Subcutaneous abdominal adipose tissue (tissue), 5 donors: Measurements from ENCODE around the gene NARS2.

Experiments used
- H3K27ac ChIP-seq: one replicate; pipeline ENCODE4 v1.7.0; 2013; ENCODE audit warnings: low read depth, mild to moderate bottlenecking, inconsistent platforms, low read length, moderate library complexity
- H3K27me3 ChIP-seq, 5 donors: one replicate each; pipeline ENCODE4 v1.7.0; 2013; ENCODE audit warnings: low read length in 5 of 5, inconsistent platforms in 1 of 5; ENCODE audit not compliant: control insufficient read depth in 5 of 5, insufficient read depth in 4 of 5
- H3K36me3 ChIP-seq, 5 donors: one replicate each; pipeline ENCODE4 v1.7.0; 2013; ENCODE audit warnings: low read length in 5 of 5; ENCODE audit not compliant: control insufficient read depth in 5 of 5, insufficient read depth in 5 of 5
- H3K4me1 ChIP-seq, 5 donors: one replicate each; pipeline ENCODE4 v1.7.0; 2013; ENCODE audit warnings: low read length in 5 of 5, mild to moderate bottlenecking in 3 of 5, moderate library complexity in 1 of 5; ENCODE audit not compliant: control insufficient read depth in 5 of 5, insufficient read depth in 5 of 5
- H3K4me3 ChIP-seq, 5 donors: one replicate each; pipeline ENCODE4 v1.7.0; 2013; ENCODE audit warnings: low read length in 5 of 5, low read depth in 1 of 5
- H3K9ac ChIP-seq, 5 donors: one replicate each; pipeline ENCODE4 v1.7.0; 2013; ENCODE audit warnings: low read length in 5 of 5, mild to moderate bottlenecking in 4 of 5, moderate library complexity in 3 of 5
- H3K9me3 ChIP-seq, 5 donors: one replicate each; pipeline ENCODE4 v1.7.0; 2013; ENCODE audit warnings: low read length in 5 of 5; ENCODE audit not compliant: control insufficient read depth in 5 of 5
- donor health status: healthy.
- donor health status: healthy.
- donor health status: healthy.
- donor health status: healthy.
- donor health status: healthy.

NARS2 gene

DNA sequence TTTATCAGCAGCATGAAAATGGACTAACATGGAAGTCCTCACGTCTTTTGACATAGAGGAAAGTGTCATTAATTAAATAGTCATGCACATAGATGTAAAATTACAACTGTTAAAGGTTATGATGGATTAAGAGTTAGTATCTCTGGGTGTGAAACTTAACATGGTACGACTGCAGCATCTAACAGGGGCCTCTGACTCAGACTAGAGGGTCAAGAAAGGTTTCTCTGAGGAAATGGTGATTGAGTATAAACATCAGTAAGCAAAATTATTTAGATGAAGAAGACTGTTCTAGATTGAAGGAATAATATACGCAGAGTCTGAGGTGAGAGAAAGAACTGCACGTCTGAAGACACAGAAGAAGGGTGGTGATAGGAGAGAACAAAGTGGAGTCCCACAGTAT is 114.9 kb downstream of the NARS2 start:
- H3K9me3 ChIP-seq = no peaks in the 10 kb centered on the region
- H3K27me3 ChIP-seq = no peaks in the 10 kb centered on the region
- H3K36me3 ChIP-seq = peaks cover 2 to 28% (median 10%) of the 10 kb centered on the region in 5 donors
- no peaks in the 10 kb centered on the region for H3K4me1 ChIP-seq
- no peak overlapping the region for H3K9ac ChIP-seq
- H3K27ac ChIP-seq = no peak overlapping the region
- H3K4me3 ChIP-seq = no peak overlapping the region

DNA sequence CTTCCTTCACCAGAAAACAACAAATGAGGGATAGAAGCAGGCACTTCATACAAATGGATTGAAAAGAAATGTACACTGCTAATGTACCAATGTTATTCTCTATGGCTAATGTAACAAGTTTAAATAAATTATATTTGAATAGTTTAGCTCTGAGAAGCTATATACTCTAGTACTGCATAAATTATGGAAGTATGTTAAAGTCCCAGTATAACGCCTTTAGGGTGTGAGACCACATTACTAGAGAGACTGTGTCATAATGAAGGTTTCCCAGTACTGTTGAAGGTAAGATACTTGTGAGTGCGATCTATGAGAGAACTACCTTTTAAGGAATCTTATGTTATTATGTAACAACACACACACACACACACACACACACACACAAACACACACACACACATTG is 117.2 kb downstream of the NARS2 start:
- no peak overlapping the region for H3K9ac ChIP-seq
- peaks cover 0 to 24% (median 10%) of the 10 kb centered on the region in 5 donors for H3K36me3 ChIP-seq

DNA sequence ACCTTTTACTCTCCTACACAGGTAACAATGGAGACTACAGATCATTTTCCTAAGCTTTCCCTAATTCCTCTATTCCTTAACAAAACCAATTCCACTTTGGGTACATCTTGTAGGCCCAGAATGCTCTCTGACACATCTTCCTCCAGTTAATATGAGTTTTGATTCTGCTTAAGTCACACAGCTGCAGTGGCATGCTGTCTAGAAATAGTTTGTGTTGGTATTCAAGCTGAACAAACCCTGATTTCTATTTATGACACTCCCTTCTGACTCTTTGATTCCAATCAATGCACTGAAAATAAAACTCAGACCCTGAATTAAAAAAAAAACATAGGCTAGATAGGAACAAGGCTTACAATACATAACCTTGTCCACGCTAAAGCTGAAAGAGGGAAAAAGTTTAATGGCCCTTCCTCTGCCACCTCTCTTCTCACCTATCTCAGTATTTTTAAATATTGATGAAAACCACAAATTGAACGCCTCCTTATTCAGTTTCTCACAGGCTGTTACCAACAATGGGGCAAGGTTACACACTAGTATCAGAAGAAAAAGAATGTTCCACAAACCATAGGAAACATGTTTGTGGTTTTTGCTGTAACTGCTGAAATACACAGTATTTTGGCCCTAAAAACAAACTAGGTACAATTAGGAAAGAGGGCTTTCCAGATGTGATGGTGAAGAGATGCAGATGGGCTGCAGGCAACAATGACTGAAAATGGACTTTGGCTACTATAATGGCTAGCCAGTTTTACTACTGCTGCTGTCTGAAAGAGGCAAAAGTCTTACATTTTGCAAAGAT is 121.3 kb downstream of the NARS2 start:
- no peak overlapping the region for H3K4me3 ChIP-seq
- peaks cover 0 to 8% (median 0%) of the 10 kb centered on the region in 5 donors for H3K36me3 ChIP-seq
- no peaks in the 10 kb centered on the region for H3K9me3 ChIP-seq
- H3K27me3 ChIP-seq = no peaks in the 10 kb centered on the region
- peaks cover 0 to 5% (median 0%) of the 10 kb centered on the region in 5 donors for H3K4me1 ChIP-seq
- no peak overlapping the region for H3K9ac ChIP-seq
- H3K27ac ChIP-seq = no peak overlapping the region

More for the DNA sequence above, 117.2 kb downstream of the NARS2 start:
- Histone ChIP-seq H3K4me3 (no peak overlapping the region), H3K4me1 (no peaks in the 10 kb centered on the region), H3K27ac (no peak overlapping the region), H3K27me3 (no peaks in the 10 kb centered on the region), H3K9me3 (no peaks in the 10 kb centered on the region)

DNA sequence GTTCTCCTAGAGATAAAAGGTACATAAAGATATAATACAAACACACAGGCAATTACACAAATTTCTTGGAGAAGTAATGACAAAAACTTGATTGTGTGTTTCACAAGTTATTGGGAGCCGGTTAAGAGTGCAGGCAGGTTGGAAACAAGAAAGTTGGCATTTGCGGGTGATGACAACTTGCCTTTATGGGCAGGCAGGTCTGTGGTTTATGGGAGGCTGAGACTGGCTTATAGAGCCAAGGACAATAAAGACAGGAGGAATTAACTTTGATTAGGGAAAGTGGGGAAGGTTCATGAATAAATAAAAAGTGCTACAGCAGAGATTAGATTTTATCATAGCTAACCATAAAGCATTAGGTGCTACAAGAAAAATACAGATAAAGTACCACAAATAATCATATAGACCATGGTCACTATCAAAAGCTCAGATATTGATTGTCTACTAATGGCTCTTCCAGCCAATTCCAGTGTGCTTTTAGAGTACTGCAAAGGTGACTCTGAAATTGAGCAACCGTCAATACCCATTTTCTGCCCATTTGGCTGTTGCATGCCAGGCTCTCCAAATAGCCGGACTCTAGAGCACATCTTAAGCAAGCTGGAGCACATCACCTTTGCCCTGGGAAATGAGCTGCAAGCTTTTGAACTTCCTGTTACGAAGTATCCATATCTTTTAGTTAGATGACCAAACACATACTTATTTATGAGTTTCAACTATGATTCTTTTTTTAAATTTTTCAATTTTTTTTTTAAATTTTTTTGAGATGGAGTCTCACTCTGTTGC is 123.1 kb downstream of the NARS2 start:
- H3K9me3 ChIP-seq = no peaks in the 10 kb centered on the region
- peaks cover 0 to 5% (median 0%) of the 10 kb centered on the region in 5 donors for H3K4me1 ChIP-seq
- H3K27ac ChIP-seq = no peak overlapping the region
- no peak overlapping the region for H3K4me3 ChIP-seq
- no peaks in the 10 kb centered on the region for H3K27me3 ChIP-seq
- H3K9ac ChIP-seq = no peak overlapping the region
- peaks cover 0 to 4% (median 0%) of the 10 kb centered on the region in 5 donors for H3K36me3 ChIP-seq

DNA sequence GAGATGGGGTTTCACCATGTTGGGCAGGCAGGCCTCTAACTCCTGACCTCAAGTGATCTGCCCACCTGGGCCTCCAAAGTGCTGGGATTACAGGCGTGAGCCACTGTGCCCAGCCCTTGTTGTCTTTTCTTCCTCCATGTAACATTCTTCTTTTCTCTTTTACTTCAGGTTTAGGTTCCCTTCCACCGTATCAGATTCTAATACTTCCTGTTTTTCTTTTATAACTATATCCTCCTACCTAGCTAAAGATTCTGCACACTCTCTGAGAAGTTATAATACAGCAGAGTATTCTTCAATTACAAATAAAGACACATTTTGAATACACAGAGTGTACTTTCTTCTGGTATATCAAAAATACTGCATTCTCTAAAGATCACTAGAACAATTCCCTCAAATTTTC is 123.8 kb downstream of the NARS2 start:
- Histone ChIP-seq H3K4me3 (no peak overlapping the region), H3K9ac (no peak overlapping the region), H3K4me1 (peaks cover 0 to 5% (median 0%) of the 10 kb centered on the region in 5 donors), H3K36me3 (peaks cover 0 to 3% (median 0%) of the 10 kb centered on the region in 5 donors), H3K27ac (no peak overlapping the region), H3K9me3 (no peaks in the 10 kb centered on the region), H3K27me3 (no peaks in the 10 kb centered on the region)

DNA sequence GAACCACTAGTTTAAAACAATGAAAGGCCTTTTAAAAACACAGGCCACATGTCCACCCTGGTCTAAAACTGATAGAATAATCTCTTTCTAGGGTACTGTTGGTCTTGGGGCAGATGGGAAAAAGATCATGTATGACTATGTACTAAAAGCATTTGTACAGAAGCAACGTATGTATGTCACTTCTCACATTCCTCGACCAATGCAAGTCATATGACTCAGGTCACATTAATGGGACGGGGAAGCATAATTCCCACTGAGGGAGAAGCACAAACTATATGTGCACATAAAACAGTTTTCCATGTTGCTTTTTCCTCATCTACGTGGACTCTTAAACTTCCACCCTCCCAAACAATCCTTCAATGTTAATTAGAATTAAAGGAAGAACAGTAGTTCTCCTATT is 124.8 kb downstream of the NARS2 start:
- no peak overlapping the region for H3K4me3 ChIP-seq
- no peaks in the 10 kb centered on the region for H3K27me3 ChIP-seq
- peaks cover 0 to 5% (median 0%) of the 10 kb centered on the region in 5 donors for H3K4me1 ChIP-seq
- no peaks in the 10 kb centered on the region for H3K36me3 ChIP-seq
- no peak overlapping the region for H3K27ac ChIP-seq
- no peaks in the 10 kb centered on the region for H3K9me3 ChIP-seq
- H3K9ac ChIP-seq = no peak overlapping the region

DNA sequence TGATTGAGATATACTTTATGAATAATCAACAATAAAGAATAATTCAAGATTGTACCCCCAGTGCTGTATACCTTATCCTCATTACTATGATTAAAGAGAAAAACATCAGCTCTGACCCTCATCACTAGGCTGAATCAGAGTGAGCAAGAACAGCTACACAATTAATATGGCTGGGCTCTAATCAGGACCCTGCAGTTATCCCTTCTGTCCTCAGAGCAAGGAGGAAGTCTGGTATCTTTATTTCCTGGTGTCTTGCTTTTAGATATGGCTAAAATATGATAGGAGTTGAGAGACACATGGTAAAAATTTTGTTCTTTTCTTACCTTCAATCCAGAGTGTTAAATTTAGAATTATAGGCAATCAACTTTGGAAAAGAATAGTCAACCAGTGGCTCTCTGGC is 128.5 kb downstream of the NARS2 start:
- Histone ChIP-seq H3K27ac (no peak overlapping the region), H3K4me3 (no peak overlapping the region), H3K9ac (no peak overlapping the region), H3K36me3 (peaks cover 2 to 10% (median 6%) of the 10 kb centered on the region in 5 donors), H3K27me3 (no peaks in the 10 kb centered on the region), H3K9me3 (no peaks in the 10 kb centered on the region), H3K4me1 (no peaks in the 10 kb centered on the region)

DNA sequence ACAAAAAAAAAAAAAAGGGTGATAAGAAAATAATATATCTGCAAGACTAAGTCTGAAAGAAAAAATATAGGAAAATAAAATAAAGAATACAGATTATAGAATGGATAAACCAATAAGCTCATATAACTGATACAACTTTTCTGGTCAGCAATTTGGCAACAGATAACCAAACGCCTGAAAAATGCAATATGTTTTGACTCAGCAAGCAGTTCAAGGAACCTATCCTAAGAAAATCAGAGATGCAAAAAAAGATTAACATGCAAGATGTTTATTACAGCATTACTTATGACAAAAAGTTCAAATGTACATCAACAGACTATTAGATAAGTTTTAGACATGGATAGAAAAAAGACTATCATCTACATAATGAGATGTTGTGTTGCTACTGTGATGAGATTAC is 129.9 kb downstream of the NARS2 start:
- H3K4me1 ChIP-seq = no peaks in the 10 kb centered on the region
- no peak overlapping the region for H3K9ac ChIP-seq
- peaks cover 2 to 10% (median 6%) of the 10 kb centered on the region in 5 donors for H3K36me3 ChIP-seq
- H3K9me3 ChIP-seq = no peaks in the 10 kb centered on the region
- H3K27ac ChIP-seq = no peak overlapping the region
- H3K27me3 ChIP-seq = no peaks in the 10 kb centered on the region
- no peak overlapping the region for H3K4me3 ChIP-seq

DNA sequence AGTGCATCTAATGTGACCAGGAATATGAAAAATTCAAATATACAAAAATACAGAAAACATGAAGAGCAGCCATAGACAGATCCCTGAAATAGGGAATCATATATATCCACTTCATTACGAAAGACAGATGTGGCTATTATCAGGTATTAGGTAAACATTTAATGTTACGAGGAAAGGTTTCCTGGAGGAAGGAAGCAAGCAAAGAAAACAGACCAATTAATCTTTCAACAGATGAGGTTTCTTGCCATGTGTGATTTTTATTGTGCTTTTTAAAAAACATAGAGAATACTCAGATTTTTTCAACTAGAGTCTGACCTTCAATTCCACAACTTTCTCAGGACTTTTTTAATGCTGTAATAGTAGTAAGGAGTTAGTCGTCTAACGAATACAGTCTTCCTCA is 132.7 kb downstream of the NARS2 start:
- no peaks in the 10 kb centered on the region for H3K27me3 ChIP-seq
- no peaks in the 10 kb centered on the region for H3K9me3 ChIP-seq
- H3K36me3 ChIP-seq = peaks cover 2 to 10% (median 6%) of the 10 kb centered on the region in 5 donors
- H3K27ac ChIP-seq = no peak overlapping the region
- H3K4me3 ChIP-seq = no peak overlapping the region
- no peaks in the 10 kb centered on the region for H3K4me1 ChIP-seq
- no peak overlapping the region for H3K9ac ChIP-seq

DNA sequence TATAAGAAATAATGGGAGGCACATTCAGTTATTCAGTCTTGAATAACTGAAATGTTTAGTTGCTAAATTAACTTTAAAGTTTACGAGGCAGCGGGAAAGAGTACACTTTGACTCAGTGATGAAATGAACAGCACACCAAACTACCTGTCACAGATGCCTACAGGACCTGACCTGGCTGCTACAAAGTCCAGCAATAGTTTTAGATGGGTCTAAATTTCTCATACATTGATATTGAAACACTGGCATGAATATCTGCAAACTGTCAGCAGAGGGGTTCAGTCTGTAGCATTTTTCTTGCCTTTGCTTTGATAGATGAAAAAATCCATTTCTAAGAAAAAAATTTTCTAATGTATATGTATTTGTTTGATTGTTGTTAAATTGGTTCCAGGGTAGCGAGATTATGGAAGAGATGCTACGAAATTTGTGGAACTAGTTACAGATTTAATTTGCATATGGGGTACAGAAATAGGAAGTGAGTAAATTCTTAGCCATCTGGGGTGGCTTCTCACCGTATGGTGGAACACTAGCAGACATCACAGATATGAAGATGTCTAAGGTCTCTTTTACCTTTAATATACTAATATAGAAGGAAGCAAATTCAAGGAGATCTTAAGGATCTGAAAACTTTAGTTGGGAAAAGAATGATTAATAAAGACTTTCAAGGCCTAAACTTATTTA is 136.2 kb downstream of the NARS2 start:
- no peak overlapping the region for H3K9ac ChIP-seq
- H3K9me3 ChIP-seq = no peaks in the 10 kb centered on the region
- H3K4me3 ChIP-seq = no peak overlapping the region
- peaks cover 1 to 8% (median 6%) of the 10 kb centered on the region in 5 donors for H3K36me3 ChIP-seq
- no peaks in the 10 kb centered on the region for H3K4me1 ChIP-seq
- no peak overlapping the region for H3K27ac ChIP-seq
- no peaks in the 10 kb centered on the region for H3K27me3 ChIP-seq
